BLaER1 (cell line): ENCODE measurements around the gene RPA3.
A peak's percentile ranks its signal among the peaks of the same experiment; 100 is the strongest.
"Not testable (repeated sequence)": the region's sequence is repeated elsewhere in the genome, so short reads cannot be mapped to it uniquely, and the experiment has no call there.

Experiments used
- H3K27ac ChIP-seq: shearing (Covaris generic); formaldehyde crosslinking; 2 replicates; pipeline ENCODE4 v1.8.1; 2022
- H3K27me3 ChIP-seq: shearing (Covaris generic); formaldehyde crosslinking; 2 replicates; pipeline ENCODE4 v1.8.1; 2022
- H3K36me3 ChIP-seq: shearing (Covaris generic); formaldehyde crosslinking; 2 replicates; pipeline ENCODE4 v1.8.1; 2022
- H3K4me1 ChIP-seq: shearing (Covaris generic); formaldehyde crosslinking; 2 replicates; pipeline ENCODE4 v1.8.1; 2022
- H3K4me2 ChIP-seq: shearing (Covaris generic); formaldehyde crosslinking; 2 replicates; pipeline ENCODE4 v1.8.1; 2022
- H3K4me3 ChIP-seq: shearing (Covaris generic); formaldehyde crosslinking; 2 replicates; pipeline ENCODE4 v1.8.1; 2022
- H3K9ac ChIP-seq: shearing (Covaris generic); formaldehyde crosslinking; 2 replicates; pipeline ENCODE4 v1.8.1; 2022
- H3K9me3 ChIP-seq: shearing (Covaris generic); formaldehyde crosslinking; 2 replicates; pipeline ENCODE4 v1.8.1; 2022
- H4K20me1 ChIP-seq: shearing (Covaris generic); formaldehyde crosslinking; 2 replicates; pipeline ENCODE4 v1.8.1; 2022
- Cebpa-rat ChIP-seq: shearing (Covaris generic); IDR thresholded peaks from 2 replicates; pipeline ENCODE4 v1.8.1; 2022

RPA3 gene

DNA sequence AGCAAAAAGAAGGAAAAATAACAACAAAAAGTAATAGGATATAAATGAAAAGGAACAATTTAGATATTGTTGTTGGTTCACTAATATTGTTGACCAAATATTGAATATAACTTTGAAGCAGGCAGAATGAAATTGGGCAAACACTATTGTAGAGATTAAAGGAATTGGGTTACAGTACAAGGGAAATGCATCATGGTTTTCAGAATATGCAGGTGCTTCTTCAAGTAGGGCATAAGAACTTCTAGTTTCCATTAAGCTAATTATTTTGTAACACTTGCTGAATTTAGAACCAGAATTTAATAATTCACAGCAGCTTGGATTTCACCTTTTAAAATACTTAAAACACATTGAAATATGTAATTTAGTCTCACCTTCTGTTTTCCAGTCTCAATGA is 36.5 kb downstream of the RPA3 start:
- Histone ChIP-seq H3K36me3 (peaks cover 3% of the 10 kb centered on the region; the same call in 1 of the 2 replicates), H3K9me3 (peaks cover 6% of the 10 kb centered on the region; the same call in 1 of the 2 replicates), H3K27ac (no peak overlapping the region), H3K4me3 (no peak overlapping the region), H3K27me3 (no peaks in the 10 kb centered on the region), H3K9ac (no peak overlapping the region), H3K4me2 (no peak overlapping the region), H4K20me1 (no peaks in the 10 kb centered on the region), H3K4me1 (0 out of 2 replicates have a peak, but pooled peaks cover 7% of the 10 kb centered on the region)
- no peak for TF ChIP-seq Cebpa-rat

DNA sequence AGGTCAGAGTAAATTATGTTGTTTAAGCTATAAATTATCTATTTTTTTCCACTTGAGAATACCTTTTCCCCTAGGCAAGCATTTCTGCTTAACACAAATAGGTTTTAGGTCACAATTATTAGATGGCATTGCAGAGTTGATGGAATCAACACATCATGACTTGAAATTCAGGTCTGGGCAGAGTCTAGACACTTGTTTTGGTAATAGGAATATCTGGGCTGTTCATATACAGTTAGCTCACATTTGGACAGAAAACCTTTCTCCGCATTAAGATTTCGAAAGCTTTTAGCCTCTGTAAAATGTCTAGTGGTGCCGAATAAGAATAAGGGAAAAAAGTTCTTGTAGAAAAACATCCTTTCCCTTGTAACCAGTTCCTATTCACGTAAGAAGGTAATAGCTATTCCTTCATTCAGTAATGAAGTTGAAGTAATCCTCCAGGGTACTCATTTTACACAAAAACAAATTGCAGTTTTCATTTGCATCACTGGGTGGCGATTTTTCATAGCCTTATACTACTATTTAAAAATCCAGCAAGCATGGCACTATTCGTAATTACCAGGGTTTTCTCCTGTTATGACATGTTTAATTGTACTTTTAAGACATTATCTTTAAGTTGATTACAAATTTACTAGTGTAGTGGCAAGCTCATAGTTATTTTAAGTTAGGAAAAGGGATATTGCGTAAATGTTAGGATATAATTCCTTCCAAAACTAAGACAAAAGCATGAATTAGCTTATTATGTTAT is 37.0 kb downstream of the RPA3 start:
- Histone ChIP-seq H3K9ac (no peak overlapping the region), H3K4me2 (no peak overlapping the region), H3K9me3 (peaks cover 6% of the 10 kb centered on the region; the same call in 1 of the 2 replicates), H4K20me1 (no peaks in the 10 kb centered on the region), H3K36me3 (peaks cover 3% of the 10 kb centered on the region; the same call in 1 of the 2 replicates), H3K27me3 (no peaks in the 10 kb centered on the region), H3K4me1 (0 out of 2 replicates have a peak, but pooled peaks cover 7% of the 10 kb centered on the region), H3K27ac (peak overlapping the region; percentile 51), H3K4me3 (no peak overlapping the region)
- no peak for TF ChIP-seq Cebpa-rat

DNA sequence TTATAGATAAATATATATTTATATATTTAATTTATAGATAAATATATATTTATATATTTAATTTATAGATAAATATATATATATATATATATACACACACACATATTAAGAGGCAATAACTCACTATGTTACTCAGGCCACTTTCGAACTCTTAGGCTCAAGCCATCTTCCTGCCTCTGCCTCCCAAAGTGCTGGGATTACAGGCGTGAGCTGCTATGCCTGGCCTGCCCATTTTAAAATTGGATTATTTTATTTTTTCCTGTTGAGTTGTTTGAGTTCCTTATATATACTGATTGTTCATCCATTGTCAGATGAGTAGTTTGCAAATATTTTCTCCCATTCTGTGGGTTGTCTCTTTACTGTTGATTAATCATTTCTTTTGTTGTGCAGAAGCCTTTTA is 38.8 kb downstream of the RPA3 start:
- not testable (repeated sequence) for H3K4me2 ChIP-seq, H3K4me3 ChIP-seq, H3K9me3 ChIP-seq, H4K20me1 ChIP-seq, H3K4me1 ChIP-seq, H3K27me3 ChIP-seq, H3K9ac ChIP-seq, H3K27ac ChIP-seq
- peaks cover 13% of the 10 kb centered on the region for H3K36me3 ChIP-seq

DNA sequence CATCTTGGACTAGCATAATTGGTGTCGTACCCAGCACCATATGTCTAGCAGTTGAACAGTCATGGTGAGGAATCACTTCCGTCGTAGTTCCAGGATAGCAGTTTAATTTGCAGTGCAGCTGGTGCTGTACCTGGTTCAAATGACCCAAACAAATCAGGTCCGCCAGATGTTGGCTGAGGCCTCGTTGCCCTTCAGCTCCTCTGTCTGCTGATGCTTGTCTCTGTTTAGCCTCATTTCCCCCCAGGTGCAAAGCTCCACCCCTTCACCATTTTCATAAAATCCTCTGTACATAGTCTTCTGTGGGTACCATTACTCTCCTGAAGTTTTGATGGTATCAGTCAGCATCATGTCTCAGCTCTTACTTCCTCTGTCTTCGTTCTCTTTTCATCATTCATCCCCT is 42.7 kb downstream of the RPA3 start:
- no peaks in the 10 kb centered on the region for H4K20me1 ChIP-seq
- no peak for TF ChIP-seq Cebpa-rat
- no peaks in the 10 kb centered on the region for H3K27me3 ChIP-seq
- no peak overlapping the region for H3K27ac ChIP-seq
- peaks cover 13% of the 10 kb centered on the region for H3K36me3 ChIP-seq
- H3K9ac ChIP-seq, result no peak overlapping the region
- peaks cover 6% of the 10 kb centered on the region; the same call in 1 of the 2 replicates for H3K9me3 ChIP-seq
- H3K4me3 ChIP-seq, result no peak overlapping the region
- H3K4me1 ChIP-seq, result no peaks in the 10 kb centered on the region
- H3K4me2 ChIP-seq, result no peak overlapping the region

DNA sequence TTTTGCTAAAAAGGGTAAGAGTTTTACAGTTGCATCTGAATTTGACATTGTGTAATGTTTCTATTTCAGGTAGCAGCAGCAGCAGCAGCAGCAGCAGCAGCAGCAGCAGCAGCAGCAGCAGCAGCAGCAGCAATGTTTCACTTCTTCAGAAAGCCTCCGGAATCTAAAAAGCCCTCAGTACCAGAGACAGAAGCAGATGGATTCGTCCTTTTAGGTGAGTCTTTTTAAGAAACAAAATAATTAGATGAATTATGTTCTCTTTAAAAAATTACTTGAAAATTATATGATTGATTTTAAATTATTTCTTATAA is 45.2 kb downstream of the RPA3 start:
- H3K9me3 ChIP-seq, result peaks cover 6% of the 10 kb centered on the region; the same call in 1 of the 2 replicates
- no peak overlapping the region for H3K9ac ChIP-seq
- H3K4me2 ChIP-seq, result no peak overlapping the region
- no peaks in the 10 kb centered on the region for H4K20me1 ChIP-seq
- H3K27me3 ChIP-seq, result no peaks in the 10 kb centered on the region
- no peaks in the 10 kb centered on the region for H3K4me1 ChIP-seq
- no peak overlapping the region for H3K4me3 ChIP-seq
- no peak for TF ChIP-seq Cebpa-rat
- H3K36me3 ChIP-seq, result peaks cover 13% of the 10 kb centered on the region
- no peak overlapping the region for H3K27ac ChIP-seq

DNA sequence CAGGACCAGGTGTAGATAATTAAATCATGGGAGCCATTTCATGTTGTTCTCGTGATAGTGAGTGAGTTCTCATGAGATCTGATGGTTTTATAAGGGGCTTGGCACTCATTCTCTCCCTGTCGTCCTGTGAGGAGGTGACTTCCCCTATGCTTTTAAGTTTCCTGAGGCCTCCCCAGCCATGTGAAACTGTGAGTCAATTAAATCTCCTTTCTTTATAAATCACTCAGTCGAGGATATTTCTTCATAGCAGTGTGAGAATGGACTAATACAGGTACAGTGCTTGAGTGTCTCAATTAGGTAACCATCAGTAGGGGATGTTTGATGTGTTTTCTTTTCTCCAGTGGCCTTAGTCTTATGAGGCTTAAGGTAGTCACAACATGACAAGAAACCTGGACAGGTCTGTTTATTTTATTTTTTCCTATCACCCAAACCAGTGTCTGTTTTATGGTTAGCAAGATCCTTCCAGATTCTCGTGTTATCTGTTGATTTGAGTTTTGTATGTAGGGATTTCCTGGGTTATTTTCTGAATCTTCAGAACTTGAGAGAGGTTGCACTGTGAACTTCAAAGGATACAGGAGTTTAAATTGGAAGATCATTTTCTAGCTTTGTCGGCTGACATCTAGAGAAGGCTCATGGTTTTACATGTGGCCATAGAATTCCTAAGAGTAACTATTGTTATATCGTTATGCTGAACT is 45.7 kb downstream of the RPA3 start:
- peaks cover 10% of the 10 kb centered on the region; the same call in 1 of the 2 replicates for H3K36me3 ChIP-seq
- H3K4me3 ChIP-seq, result no peak overlapping the region
- H3K27me3 ChIP-seq, result no peaks in the 10 kb centered on the region
- no peak overlapping the region for H3K4me2 ChIP-seq
- TF ChIP-seq Cebpa-rat, result no peak
- no peaks in the 10 kb centered on the region for H3K4me1 ChIP-seq
- no peak overlapping the region for H3K9ac ChIP-seq
- peaks cover 4% of the 10 kb centered on the region; the same call in 1 of the 2 replicates for H3K9me3 ChIP-seq
- H3K27ac ChIP-seq, result no peak overlapping the region
- no peaks in the 10 kb centered on the region for H4K20me1 ChIP-seq

DNA sequence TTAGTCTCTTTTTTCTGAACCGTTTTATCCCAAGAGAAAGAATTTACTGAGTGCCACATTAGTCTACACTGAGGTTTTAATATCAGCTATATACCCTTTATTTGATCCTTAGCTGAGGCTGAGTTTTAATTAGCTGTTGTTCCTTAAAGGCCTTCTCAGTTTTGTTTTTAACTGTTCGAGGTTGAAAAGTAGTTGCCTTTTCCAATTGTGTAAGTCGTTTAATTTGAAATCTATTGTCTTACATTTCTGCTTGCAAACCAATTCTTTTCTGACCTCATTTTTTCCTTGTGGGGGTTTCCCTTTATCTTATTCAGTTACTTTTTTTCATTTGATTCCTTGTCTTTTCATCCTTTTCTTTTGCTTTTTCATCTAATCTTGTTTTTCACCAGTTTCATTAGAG is 47.0 kb downstream of the RPA3 start:
- no peaks in the 10 kb centered on the region for H4K20me1 ChIP-seq
- H3K4me2 ChIP-seq, result no peak overlapping the region
- no peak overlapping the region for H3K9ac ChIP-seq
- no peak overlapping the region for H3K27ac ChIP-seq
- TF ChIP-seq Cebpa-rat, result no peak
- no peak overlapping the region for H3K4me3 ChIP-seq
- H3K4me1 ChIP-seq, result no peaks in the 10 kb centered on the region
- H3K36me3 ChIP-seq, result peaks cover 10% of the 10 kb centered on the region; the same call in 1 of the 2 replicates
- H3K27me3 ChIP-seq, result no peaks in the 10 kb centered on the region
- no peaks in the 10 kb centered on the region; the same call in 1 of the 2 replicates for H3K9me3 ChIP-seq

DNA sequence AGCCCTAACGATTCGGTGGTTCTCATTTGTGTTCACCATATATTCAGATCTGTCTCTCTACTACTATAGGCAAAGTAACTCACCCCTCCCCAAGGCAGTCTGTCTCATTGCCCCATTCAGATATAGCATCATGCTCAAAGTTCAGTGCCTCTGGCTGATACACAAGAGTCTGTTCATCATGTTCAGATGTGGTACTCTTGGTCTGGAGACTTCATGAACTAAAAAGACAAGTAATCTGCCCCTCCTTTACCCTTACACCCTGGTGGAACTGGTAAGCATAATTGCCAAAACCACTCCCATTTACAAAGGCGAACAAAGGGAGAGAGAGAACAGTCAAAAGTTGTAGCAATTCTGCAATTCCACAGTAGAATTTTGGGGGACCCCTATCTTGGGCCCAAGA is 47.9 kb downstream of the RPA3 start:
- no peak overlapping the region for H3K4me2 ChIP-seq
- no peak overlapping the region for H3K27ac ChIP-seq
- H4K20me1 ChIP-seq, result no peaks in the 10 kb centered on the region
- no peak overlapping the region for H3K4me3 ChIP-seq
- peaks cover 4% of the 10 kb centered on the region; the same call in 1 of the 2 replicates for H3K36me3 ChIP-seq
- no peak overlapping the region for H3K9ac ChIP-seq
- H3K4me1 ChIP-seq, result no peaks in the 10 kb centered on the region
- no peaks in the 10 kb centered on the region; the same call in 1 of the 2 replicates for H3K9me3 ChIP-seq
- no peak for TF ChIP-seq Cebpa-rat
- H3K27me3 ChIP-seq, result no peaks in the 10 kb centered on the region

DNA sequence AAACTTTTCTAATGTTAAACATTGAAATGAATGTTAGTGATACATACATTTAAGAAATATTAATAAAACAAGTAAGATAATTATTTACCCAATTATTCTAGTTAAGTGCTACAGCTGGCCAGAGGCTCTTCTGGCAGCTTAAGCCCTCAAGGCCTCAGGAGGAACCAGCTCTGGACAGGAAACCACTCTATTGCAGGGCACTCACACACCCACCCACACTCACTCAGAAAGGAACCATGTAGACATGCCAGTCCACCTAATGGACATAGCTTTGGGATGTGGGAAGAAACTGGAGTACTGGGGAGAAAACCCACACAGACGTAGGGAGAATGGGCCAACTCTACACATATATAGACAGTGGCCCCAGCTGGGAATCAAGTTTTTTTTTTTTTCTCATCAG is 49.7 kb downstream of the RPA3 start:
- Histone ChIP-seq H3K4me3 (no peak overlapping the region), H3K27ac (no peak overlapping the region), H3K4me2 (no peak overlapping the region), H3K4me1 (no peaks in the 10 kb centered on the region), H3K36me3 (no peaks in the 10 kb centered on the region), H3K9me3 (no peaks in the 10 kb centered on the region; the same call in 1 of the 2 replicates), H3K27me3 (no peaks in the 10 kb centered on the region), H4K20me1 (no peaks in the 10 kb centered on the region), H3K9ac (no peak overlapping the region)
- no peak for TF ChIP-seq Cebpa-rat

DNA sequence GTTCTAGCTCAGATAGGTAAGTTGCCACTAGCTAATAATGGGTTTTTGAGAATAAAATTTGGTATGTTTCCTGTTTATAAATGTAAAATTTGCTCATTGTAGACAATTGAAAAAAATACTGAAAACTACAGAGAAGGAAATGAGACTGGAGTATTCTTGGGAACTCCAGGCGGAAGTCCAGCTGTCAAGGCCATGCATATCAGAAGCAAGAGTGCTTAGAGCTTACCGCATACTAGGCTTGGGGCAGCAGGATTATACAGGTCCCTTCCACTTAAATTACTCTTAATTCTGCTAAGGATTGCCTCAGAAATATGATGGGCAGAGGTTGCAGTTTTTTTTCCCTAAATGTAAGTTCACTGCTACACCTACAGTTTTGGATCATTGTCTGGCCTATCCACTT is 51.2 kb downstream of the RPA3 start:
- no peak for TF ChIP-seq Cebpa-rat
- no peak overlapping the region for H3K27ac ChIP-seq
- no peaks in the 10 kb centered on the region for H4K20me1 ChIP-seq
- H3K36me3 ChIP-seq, result no peaks in the 10 kb centered on the region
- no peak overlapping the region for H3K4me3 ChIP-seq
- H3K4me2 ChIP-seq, result no peak overlapping the region
- no peaks in the 10 kb centered on the region for H3K4me1 ChIP-seq
- H3K9me3 ChIP-seq, result no peaks in the 10 kb centered on the region; the same call in 1 of the 2 replicates
- H3K27me3 ChIP-seq, result no peaks in the 10 kb centered on the region
- H3K9ac ChIP-seq, result no peak overlapping the region
